ENCODE results near the gene ST7L.

ST7L gene

DNA sequence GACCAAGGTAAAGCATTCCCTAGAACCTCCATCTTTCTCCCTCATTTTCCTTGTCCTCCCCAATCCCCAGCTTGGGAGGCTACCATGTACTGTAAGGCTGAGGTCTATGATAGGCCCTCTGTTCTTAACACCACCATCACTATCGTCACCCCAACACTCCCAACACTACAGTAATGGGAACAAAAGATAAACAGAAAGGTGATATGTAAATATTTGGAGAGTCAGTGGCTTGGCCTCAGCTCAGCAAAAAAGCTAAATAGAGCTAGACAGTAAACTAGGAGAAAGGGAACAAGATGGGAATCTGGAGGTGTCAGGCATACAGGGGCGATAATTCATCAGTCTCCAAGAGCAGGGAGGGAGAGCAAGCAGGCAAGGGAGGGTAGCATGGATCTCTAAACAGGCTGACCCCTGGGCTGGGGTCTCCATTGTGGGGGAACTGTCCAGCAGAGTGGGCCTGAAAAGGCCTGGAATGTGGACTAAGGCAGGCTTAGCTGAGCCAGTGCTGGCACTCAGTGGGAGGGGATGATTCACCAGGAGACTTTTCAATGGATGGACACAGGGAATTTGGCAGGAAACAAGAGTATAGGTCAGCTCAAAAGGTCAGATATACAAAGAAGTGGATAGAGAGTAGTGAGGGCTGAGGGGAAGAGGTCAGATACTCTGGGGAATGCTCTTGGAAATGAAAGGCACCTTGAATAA is 103.5 kb downstream of the ST7L start:
- TF ChIP-seq CTCF (IDR thresholded peaks at IDR 0.05; ENCODE audit: low read depth, low read length, missing control alignments): no peak
- DNase-seq (ENCODE audit: extremely low read depth, low read depth): no peak
- H3K4me3 ChIP-seq (replicated peaks; ENCODE audit: low read depth, low read length): no peak overlapping the region

- H3K4me3 ChIP-seq (replicated peaks; ENCODE audit: low read depth, low read length): no peak overlapping the region
- no peak for DNase-seq (ENCODE audit: extremely low read depth, low read depth)
- TF ChIP-seq CTCF (IDR thresholded peaks at IDR 0.05; ENCODE audit: low read depth, low read length, missing control alignments): no peak
Observed at GRCh38 chr1:112514901-112515300, 104.0 kb downstream of the ST7L start.

GRCh38 chr1:112513112-112513870 is 105.7 kb downstream of the ST7L start:
- no peak overlapping the region for H3K4me3 ChIP-seq (replicated peaks; ENCODE audit: low read depth, low read length)
- no peak for DNase-seq (ENCODE audit: extremely low read depth, low read depth)
- TF ChIP-seq CTCF (IDR thresholded peaks at IDR 0.05; ENCODE audit: low read depth, low read length, missing control alignments): no peak

GRCh38 chr1:112511897-112512296 is 107.0 kb downstream of the ST7L start:
- H3K4me3 ChIP-seq (replicated peaks; ENCODE audit: low read depth, low read length): no peak overlapping the region
- no peak for TF ChIP-seq CTCF (IDR thresholded peaks at IDR 0.05; ENCODE audit: low read depth, low read length, missing control alignments)
- DNase-seq (ENCODE audit: extremely low read depth, low read depth): no peak

DNA sequence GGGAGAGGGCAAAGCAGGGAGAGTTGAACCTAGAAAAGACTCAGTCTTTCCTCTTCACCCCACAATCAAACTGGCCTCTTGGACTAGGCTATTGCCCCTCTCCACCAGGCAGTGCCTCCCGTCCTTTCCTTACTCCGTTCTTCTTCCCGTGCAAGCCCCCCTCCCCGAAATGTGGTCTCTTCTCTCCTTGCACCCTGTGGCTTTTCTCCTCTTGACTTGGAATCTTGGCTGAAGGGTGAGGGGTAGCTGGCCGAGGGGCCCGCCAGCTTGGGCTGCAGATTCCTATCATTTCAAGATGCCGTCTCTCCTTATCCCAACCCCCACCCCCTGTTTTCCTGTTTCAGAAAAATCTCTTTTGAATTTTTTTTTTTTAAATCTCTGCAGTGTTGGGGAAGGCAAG is 108.6 kb downstream of the ST7L start:
- DNase-seq (ENCODE audit: extremely low read depth, low read depth): no peak
- TF ChIP-seq CTCF (IDR thresholded peaks at IDR 0.05; ENCODE audit: low read depth, low read length, missing control alignments): no peak
- H3K4me3 ChIP-seq (replicated peaks; ENCODE audit: low read depth, low read length): no peak overlapping the region

DNA sequence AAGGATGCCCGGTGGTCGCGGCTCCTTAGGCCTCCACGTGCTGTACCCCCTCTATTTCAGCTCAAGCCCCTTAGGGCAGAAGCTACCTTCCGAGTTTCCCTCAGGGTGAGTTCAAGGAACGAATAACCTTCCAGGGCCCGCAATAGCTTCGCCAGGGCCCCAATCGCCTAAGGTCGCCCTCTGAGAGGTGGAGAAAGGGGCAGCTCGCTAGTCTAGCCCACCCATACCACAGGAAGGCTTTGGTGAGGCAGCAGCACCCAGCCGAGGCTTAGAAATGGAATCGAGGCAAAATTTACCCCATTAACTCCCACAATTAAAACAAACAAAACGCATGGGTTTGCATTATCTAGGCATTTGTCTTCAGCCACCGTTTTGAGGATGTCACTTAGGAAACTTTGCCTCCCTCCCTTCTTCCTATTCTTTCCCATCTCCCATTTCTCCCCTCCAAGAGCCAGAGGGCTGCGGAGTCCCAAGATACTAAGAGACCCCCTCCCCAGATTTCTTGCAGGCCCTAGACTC is 109.2 kb downstream of the ST7L start:
- no peak overlapping the region for H3K4me3 ChIP-seq (replicated peaks; ENCODE audit: low read depth, low read length)
- TF ChIP-seq CTCF (IDR thresholded peaks at IDR 0.05; ENCODE audit: low read depth, low read length, missing control alignments): no peak
- no peak for DNase-seq (ENCODE audit: extremely low read depth, low read depth)
